ENCODE results near the gene MCAT. TPM values are rescaled to one million over a fixed set of nuclear protein-coding genes. Genes with fewer than 3 reads are reported as not detected.

MCAT gene, protein sequence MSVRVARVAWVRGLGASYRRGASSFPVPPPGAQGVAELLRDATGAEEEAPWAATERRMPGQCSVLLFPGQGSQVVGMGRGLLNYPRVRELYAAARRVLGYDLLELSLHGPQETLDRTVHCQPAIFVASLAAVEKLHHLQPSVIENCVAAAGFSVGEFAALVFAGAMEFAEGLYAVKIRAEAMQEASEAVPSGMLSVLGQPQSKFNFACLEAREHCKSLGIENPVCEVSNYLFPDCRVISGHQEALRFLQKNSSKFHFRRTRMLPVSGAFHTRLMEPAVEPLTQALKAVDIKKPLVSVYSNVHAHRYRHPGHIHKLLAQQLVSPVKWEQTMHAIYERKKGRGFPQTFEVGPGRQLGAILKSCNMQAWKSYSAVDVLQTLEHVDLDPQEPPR
- polyA plus RNA-seq (2013, experiment 1 of 2): 11.0 TPM
- polyA plus RNA-seq (2013, experiment 2 of 2): 10.6 TPM

DNA sequence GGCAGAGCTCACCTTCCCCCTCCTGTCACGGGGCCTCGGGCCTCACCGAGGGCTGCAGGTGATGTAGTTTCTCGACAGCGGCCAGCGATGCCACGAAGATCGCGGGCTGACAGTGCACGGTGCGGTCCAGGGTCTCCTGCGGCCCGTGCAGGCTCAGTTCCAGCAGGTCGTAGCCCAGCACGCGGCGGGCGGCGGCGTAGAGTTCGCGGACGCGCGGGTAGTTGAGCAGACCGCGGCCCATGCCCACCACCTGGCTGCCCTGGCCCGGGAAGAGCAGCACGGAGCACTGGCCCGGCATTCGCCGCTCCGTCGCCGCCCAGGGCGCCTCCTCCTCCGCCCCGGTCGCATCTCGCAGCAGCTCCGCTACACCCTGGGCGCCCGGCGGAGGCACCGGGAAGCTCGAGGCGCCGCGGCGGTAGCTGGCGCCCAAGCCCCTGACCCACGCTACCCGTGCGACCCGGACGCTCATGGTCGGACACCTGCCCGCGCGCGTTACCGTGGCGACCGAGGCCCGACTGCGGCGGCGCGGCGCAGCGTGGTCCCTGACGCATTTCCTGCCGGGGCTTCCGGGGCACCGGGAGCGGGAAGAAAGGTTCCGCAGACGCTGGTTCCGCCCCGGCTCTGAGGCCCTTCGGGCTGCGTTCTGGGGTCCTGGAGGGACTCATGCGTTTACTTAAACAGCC, at the start of gene MCAT:
TSS of gene MCAT (minus strand) at position 519 of the 683 bp plus-strand sequence. CDS start at position 469, 50 bp downstream.
- Histone ChIP-seq H3K9me3 (ENCODE audit: control insufficient read depth, low read length) (no peaks in the 10 kb centered on the region), H3K27me3 (ENCODE audit: control insufficient read depth in 1 of 2, insufficient read depth in 1 of 2, low read length in 2 of 2) (no peaks in the 10 kb centered on the region), H3K14ac (ENCODE audit: low read length in 2 of 2) (peak within 1 kb of the TSS in 1 of 2 experiments; percentile 95), H2BK15ac (ENCODE audit: low read depth, poor library complexity, severe bottlenecking) (no peak within 1 kb of the TSS), H4K91ac (ENCODE audit: low read length) (peak within 1 kb of the TSS; percentile 88), H3K23ac (ENCODE audit: low read length in 2 of 2) (peak within 1 kb of the TSS in 1 of 2 experiments; percentile 96), H2AFZ (ENCODE audit: low read depth, low read length) (peak within 1 kb of the TSS; percentile 99), H4K8ac (ENCODE audit: low read length) (peak within 1 kb of the TSS; percentile 92), H3K4ac (ENCODE audit: low read depth in 1 of 2, low read length in 2 of 2) (peak within 1 kb of the TSS; percentile 46 to 82), H3K4me3 (ENCODE audit: insufficient read depth in 1 of 2, low read depth in 1 of 2, low read length in 2 of 2) (peak within 1 kb of the TSS; percentile 98), H3K4me2 (ENCODE audit: low read length, poor library complexity, severe bottlenecking) (peak within 1 kb of the TSS; percentile 84), H3K36me3 (ENCODE audit: control insufficient read depth in 1 of 2, insufficient read depth in 2 of 2, low read depth in 1 of 2, low read length in 2 of 2) (peaks cover 29 to 30% of the 10 kb centered on the region in 2 experiments), H3K79me1 (replicated peaks; ENCODE audit: low read length, poor library complexity, severe bottlenecking) (peaks cover 28% of the 10 kb centered on the region), H2BK120ac (ENCODE audit: low read depth, low read length) (no peak within 1 kb of the TSS), H3K18ac (ENCODE audit: low read depth in 1 of 2, low read length in 2 of 2) (peak within 1 kb of the TSS in 1 of 2 experiments; percentile 87), H2BK12ac (ENCODE audit: low read length in 2 of 2) (peak within 1 kb of the TSS in 1 of 2 experiments; percentile 34), H3K9ac (ENCODE audit: low read length) (peak within 1 kb of the TSS; percentile 94), H2AK5ac (ENCODE audit: low read length, severe bottlenecking) (no peak within 1 kb of the TSS), H3K4me1 (ENCODE audit: control insufficient read depth, insufficient read depth, low read depth, low read length) (peaks cover 8% of the 10 kb centered on the region), H3K27ac (ENCODE audit: low read length, poor library complexity, severe bottlenecking) (no peak within 1 kb of the TSS), H2BK5ac (ENCODE audit: low read depth, low read length, poor library complexity, severe bottlenecking) (no peak within 1 kb of the TSS)
- under 1% methylated on average over 82 of the region's 83 CpGs for WGBS
- DNase-seq: peak; percentile 77

DNA sequence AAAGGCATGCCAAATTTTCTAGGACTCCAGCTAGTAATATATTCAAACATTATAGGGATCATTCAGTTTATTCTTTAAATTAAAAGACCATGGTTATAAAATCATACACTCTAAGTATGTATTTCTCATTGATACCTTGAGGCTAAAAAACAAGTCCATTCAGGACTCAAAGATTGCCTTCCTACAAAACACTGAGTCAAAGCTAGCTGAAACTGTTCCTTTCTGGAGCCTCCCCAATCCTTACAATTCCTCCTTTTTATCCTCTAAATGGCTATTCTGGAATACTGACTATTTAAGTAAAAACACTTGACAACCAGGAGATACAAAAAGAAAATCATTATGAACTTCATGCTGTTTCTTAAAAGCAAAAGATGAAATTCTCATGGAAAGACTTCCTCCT, 48.6 kb upstream of the MCAT start:
- Histone ChIP-seq H3K14ac (ENCODE audit: low read length in 2 of 2) (no peak overlapping the region), H2AFZ (ENCODE audit: low read depth, low read length) (no peak overlapping the region), H2BK15ac (ENCODE audit: low read depth, poor library complexity, severe bottlenecking) (no peak overlapping the region), H3K4me2 (ENCODE audit: low read length, poor library complexity, severe bottlenecking) (no peak overlapping the region), H3K27me3 (ENCODE audit: control insufficient read depth in 1 of 2, insufficient read depth in 1 of 2, low read length in 2 of 2) (peaks cover 0 to 9% of the 10 kb centered on the region in 2 experiments), H4K8ac (ENCODE audit: low read length) (no peak overlapping the region), H3K4ac (ENCODE audit: low read depth in 1 of 2, low read length in 2 of 2) (no peak overlapping the region), H3K9ac (ENCODE audit: low read length) (no peak overlapping the region), H3K9me3 (ENCODE audit: control insufficient read depth, low read length) (no peaks in the 10 kb centered on the region), H3K36me3 (ENCODE audit: control insufficient read depth in 1 of 2, insufficient read depth in 2 of 2, low read depth in 1 of 2, low read length in 2 of 2) (no peaks in the 10 kb centered on the region), H3K79me1 (replicated peaks; ENCODE audit: low read length, poor library complexity, severe bottlenecking) (no peaks in the 10 kb centered on the region), H2BK12ac (ENCODE audit: low read length in 2 of 2) (no peak overlapping the region), H3K4me1 (ENCODE audit: control insufficient read depth, insufficient read depth, low read depth, low read length) (no peaks in the 10 kb centered on the region), H3K27ac (ENCODE audit: low read length, poor library complexity, severe bottlenecking) (no peak overlapping the region), H2AK5ac (ENCODE audit: low read length, severe bottlenecking) (no peak overlapping the region), H4K91ac (ENCODE audit: low read length) (no peak overlapping the region), H3K18ac (ENCODE audit: low read depth in 1 of 2, low read length in 2 of 2) (no peak overlapping the region), H2BK120ac (ENCODE audit: low read depth, low read length) (no peak overlapping the region), H2BK5ac (ENCODE audit: low read depth, low read length, poor library complexity, severe bottlenecking) (no peak overlapping the region), H3K23ac (ENCODE audit: low read length in 2 of 2) (no peak overlapping the region), H3K4me3 (ENCODE audit: insufficient read depth in 1 of 2, low read depth in 1 of 2, low read length in 2 of 2) (no peak overlapping the region)
- no peak for DNase-seq

DNA sequence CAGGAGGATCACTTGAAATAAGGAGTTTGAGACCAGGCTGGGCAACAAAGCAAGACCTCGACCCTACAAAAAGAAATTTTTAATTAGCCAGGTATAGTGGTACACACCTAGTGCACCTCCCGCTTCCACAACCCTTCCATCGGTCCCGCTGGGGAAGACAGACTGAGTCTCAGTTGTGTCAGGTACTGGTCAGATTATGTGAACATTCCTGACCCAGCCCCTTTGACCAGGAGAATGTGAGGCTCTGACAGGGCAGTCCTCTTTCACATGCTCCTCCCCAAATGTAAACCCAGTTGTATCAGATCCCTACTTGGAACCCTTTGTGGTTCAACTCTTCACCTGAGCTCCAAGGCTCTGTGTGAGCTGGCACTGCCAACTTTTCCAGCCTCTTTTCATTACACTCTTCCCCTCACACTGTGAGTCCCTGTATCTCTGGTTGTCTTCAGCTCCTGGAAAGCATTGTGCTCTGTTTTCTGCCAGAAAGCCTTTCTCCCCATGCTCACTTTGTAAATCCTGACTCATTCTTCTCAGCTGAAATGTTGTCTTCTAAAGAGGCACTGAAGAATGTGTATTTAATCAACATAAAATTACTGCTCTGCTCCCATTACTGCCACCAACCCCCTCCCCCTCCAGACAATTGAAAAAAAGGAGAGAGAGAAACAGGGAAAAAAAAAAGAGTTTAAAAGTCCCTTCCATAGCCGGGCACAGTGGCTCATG, 45.8 kb upstream of the MCAT start:
- Histone ChIP-seq H3K4me1 (ENCODE audit: control insufficient read depth, insufficient read depth, low read depth, low read length) (peaks cover 18% of the 10 kb centered on the region), H3K36me3 (ENCODE audit: control insufficient read depth in 1 of 2, insufficient read depth in 2 of 2, low read depth in 1 of 2, low read length in 2 of 2) (no peaks in the 10 kb centered on the region), H4K91ac (ENCODE audit: low read length) (no peak overlapping the region), H2BK5ac (ENCODE audit: low read depth, low read length, poor library complexity, severe bottlenecking) (no peak overlapping the region), H3K27me3 (ENCODE audit: control insufficient read depth in 1 of 2, insufficient read depth in 1 of 2, low read length in 2 of 2) (peaks cover 0 to 3% of the 10 kb centered on the region in 2 experiments), H3K18ac (ENCODE audit: low read depth in 1 of 2, low read length in 2 of 2) (no peak overlapping the region), H3K4me2 (ENCODE audit: low read length, poor library complexity, severe bottlenecking) (no peak overlapping the region), H4K8ac (ENCODE audit: low read length) (peak overlapping the region; percentile 2), H3K4ac (ENCODE audit: low read depth in 1 of 2, low read length in 2 of 2) (no peak overlapping the region), H2AFZ (ENCODE audit: low read depth, low read length) (no peak overlapping the region), H2BK120ac (ENCODE audit: low read depth, low read length) (no peak overlapping the region), H3K23ac (ENCODE audit: low read length in 2 of 2) (no peak overlapping the region), H3K9me3 (ENCODE audit: control insufficient read depth, low read length) (no peaks in the 10 kb centered on the region), H3K14ac (ENCODE audit: low read length in 2 of 2) (no peak overlapping the region), H2BK12ac (ENCODE audit: low read length in 2 of 2) (no peak overlapping the region), H2BK15ac (ENCODE audit: low read depth, poor library complexity, severe bottlenecking) (peak overlapping the region; percentile 12), H3K9ac (ENCODE audit: low read length) (no peak overlapping the region), H3K79me1 (replicated peaks; ENCODE audit: low read length, poor library complexity, severe bottlenecking) (peaks cover 15% of the 10 kb centered on the region), H2AK5ac (ENCODE audit: low read length, severe bottlenecking) (no peak overlapping the region), H3K27ac (ENCODE audit: low read length, poor library complexity, severe bottlenecking) (no peak overlapping the region), H3K4me3 (ENCODE audit: insufficient read depth in 1 of 2, low read depth in 1 of 2, low read length in 2 of 2) (no peak overlapping the region)
- WGBS: 99% methylated on average over 5 of the region's 5 CpGs
- peak; percentile 25 for DNase-seq

Measured in mesenchymal stem cell (in vitro differentiated cells and primary cell).